GM12874 (cell line): ENCODE measurements around the gene RDM1.

Experiments used
- CTCF ChIP-seq: IDR thresholded peaks from 2 replicates; pipeline ENCODE4 v1.5.1; 2011; ENCODE audit warnings: low read depth, mild to moderate bottlenecking, control low read depth, low read length, moderate library complexity; ENCODE audit not compliant: insufficient read depth

Gene RDM1

DNA sequence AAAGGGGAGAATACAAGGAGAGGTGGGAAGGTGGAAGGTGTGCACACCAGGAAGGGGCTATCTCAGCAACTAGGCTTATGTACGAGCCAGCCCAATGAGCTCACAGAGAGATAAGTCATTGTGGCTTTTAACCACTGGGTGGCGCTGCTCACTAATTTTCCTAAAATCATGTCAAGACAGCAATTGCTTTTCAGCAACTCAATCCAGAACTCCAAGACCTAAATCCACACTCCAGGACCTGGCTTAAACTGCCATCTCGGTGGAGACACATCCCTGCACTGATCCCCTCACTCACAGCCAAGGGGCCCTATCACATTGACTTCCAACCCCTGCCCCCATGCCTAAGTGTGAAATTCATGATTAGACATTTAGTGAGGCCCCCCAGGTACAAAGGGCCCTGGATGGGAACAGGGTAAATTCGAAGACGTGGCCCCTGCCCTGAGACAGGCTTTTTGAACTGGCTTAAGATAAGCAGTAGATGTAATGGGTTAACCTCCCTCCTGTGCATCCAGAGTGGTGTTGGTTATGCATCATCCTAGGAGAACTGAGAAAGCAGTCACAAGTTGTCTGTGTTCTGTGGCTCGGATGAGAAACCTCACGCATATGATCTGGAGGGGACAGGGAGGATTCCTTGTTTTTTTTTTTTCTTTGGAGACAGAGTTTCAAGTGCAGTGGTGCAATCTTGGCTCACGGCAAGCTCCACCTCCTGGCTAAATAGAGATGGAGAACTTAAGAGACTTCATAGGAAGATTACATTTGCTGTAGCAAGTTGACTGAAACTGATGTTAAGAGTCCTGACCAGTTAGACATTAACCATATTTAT lies 39.2 kb upstream of the RDM1 start:
- TF ChIP-seq CTCF = peak; percentile 69

DNA sequence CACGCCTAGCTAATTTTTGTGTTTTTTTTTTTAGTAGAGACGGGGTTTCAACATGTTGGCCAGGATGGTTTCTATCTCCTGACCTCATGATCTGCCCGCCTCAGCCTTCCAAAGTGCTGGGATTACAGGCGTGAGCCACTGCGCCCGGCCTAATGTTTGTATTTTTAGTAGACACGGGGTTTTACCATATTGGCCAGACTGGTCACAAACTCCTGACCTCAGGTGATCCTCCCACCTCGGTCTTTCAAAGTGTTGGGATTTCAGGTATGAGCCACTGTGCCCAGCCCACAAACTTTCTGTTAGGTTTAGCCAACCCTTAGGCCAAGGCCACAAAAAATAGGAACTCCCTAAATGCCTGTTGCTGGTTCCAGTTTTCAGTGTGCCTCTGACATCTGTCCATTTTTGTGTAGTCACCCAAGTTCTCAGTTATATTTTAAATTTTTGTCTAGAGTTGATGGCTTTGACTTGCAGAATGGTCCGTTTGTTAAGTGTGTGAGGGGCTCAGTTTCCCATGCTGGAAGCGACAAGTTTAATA lies 38.0 kb upstream of the RDM1 start:
- TF ChIP-seq CTCF = no peak

DNA sequence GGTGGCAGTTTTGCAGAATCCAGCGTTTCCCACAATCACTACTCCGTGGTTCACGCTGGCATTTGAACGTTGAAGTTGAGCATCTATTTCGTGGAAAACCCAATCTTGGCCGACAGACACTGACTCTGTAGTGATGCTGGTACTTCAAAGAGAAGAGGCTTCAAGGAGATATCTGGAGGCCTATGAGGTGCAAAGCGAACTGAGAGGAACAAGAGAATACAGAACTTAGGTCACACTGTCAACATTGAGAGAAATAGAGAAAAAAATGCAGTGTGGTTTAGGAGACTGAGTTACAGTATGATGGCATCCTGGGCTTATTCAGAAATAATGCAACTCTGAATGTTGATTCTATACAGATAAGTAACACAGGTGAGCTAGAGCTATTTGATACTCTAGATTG lies 34.7 kb upstream of the RDM1 start:
- TF ChIP-seq CTCF = no peak

GRCh38 chr17:35963663-35964062 lies 33.1 kb upstream of the RDM1 start:
- TF ChIP-seq CTCF = no peak

GRCh38 chr17:35953720-35954119 lies 23.1 kb upstream of the RDM1 start:
- TF ChIP-seq CTCF = no peak

GRCh38 chr17:35949401-35949800 lies 18.8 kb upstream of the RDM1 start:
- TF ChIP-seq CTCF = no peak

GRCh38 chr17:35948092-35948491 lies 17.5 kb upstream of the RDM1 start:
- TF ChIP-seq CTCF = no peak
